ENCODE data around the gene ZNF112.
"Not testable (repeated sequence)": the region's sequence is repeated elsewhere in the genome, so short reads cannot be mapped to it uniquely, and the experiment has no call there.

Gene ZNF112

GRCh38 chr19:44356383-44357111, at the start of gene ZNF112:
ZNF112 (minus strand) TSS chr19:44356680; CDS start chr19:44340539, 16,141 bp downstream.
- DNase-seq (ENCODE audit: low spot score): peak; percentile 85

- peak; percentile 96 for DNase-seq (ENCODE audit: low spot score)
These were observed 44.9 kb upstream of the ZNF112 start, which contains the start of gene ZNF285 for GRCh38 chr19:44401139-44402115. ZNF285 (minus strand) TSS chr19:44401608; CDS start chr19:44397213, 4,395 bp downstream.

GRCh38 chr19:44389268-44389667, 32.8 kb upstream of the ZNF112 start:
- DNase-seq (ENCODE audit: low spot score): not testable (repeated sequence)

GRCh38 chr19:44374789-44375188, 18.3 kb upstream of the ZNF112 start:
- DNase-seq (ENCODE audit: low spot score): no peak

- DNase-seq (ENCODE audit: low spot score): no peak
These were observed 15.5 kb upstream of the ZNF112 start for GRCh38 chr19:44371815-44372480.

GRCh38 chr19:44367024-44367423, 10.5 kb upstream of the ZNF112 start:
- DNase-seq (ENCODE audit: low spot score): no peak

GRCh38 chr19:44346556-44346955, 9.9 kb downstream of the ZNF112 start:
- no peak for DNase-seq (ENCODE audit: low spot score)

GRCh38 chr19:44345959-44346358, 10.5 kb downstream of the ZNF112 start:
- no peak for DNase-seq (ENCODE audit: low spot score)

- no peak for DNase-seq (ENCODE audit: low spot score)
These were observed 12.2 kb downstream of the ZNF112 start for GRCh38 chr19:44344255-44344654.

- no peak for DNase-seq (ENCODE audit: low spot score)
These were observed 14.7 kb downstream of the ZNF112 start for GRCh38 chr19:44341794-44342193.

GRCh38 chr19:44334639-44335038, 21.8 kb downstream of the ZNF112 start:
- not testable (repeated sequence) for DNase-seq (ENCODE audit: low spot score)

- DNase-seq (ENCODE audit: low spot score): no peak
These were observed 24.3 kb downstream of the ZNF112 start for GRCh38 chr19:44332145-44332544.

GRCh38 chr19:44315883-44316282, 40.6 kb downstream of the ZNF112 start:
- no peak for DNase-seq (ENCODE audit: low spot score)

- no peak for DNase-seq (ENCODE audit: low spot score)
These were observed 43.2 kb downstream of the ZNF112 start for GRCh38 chr19:44313231-44313630.

- DNase-seq (ENCODE audit: low spot score): no peak
These were observed 48.5 kb downstream of the ZNF112 start for GRCh38 chr19:44308011-44308410.

- DNase-seq (ENCODE audit: low spot score): no peak
These were observed 50.2 kb downstream of the ZNF112 start for GRCh38 chr19:44306283-44306682.

GRCh38 chr19:44305457-44305856, 51.0 kb downstream of the ZNF112 start:
- no peak for DNase-seq (ENCODE audit: low spot score)

- peak; percentile 88 for DNase-seq (ENCODE audit: low spot score)
These were observed 51.8 kb downstream of the ZNF112 start, which contains the start of gene ZNF235 for GRCh38 chr19:44304659-44305193. ZNF235 (minus strand) TSS chr19:44305025; CDS start chr19:44303404, 1,621 bp downstream.

- DNase-seq (ENCODE audit: low spot score): peak; percentile 49
These were observed 52.4 kb downstream of the ZNF112 start for GRCh38 chr19:44303976-44304568.

GRCh38 chr19:44303320-44303719, 53.2 kb downstream of the ZNF112 start:
- DNase-seq (ENCODE audit: low spot score): no peak

GRCh38 chr19:44284968-44285367, 71.5 kb downstream of the ZNF112 start:
- no peak for DNase-seq (ENCODE audit: low spot score)
